ENCODE data around the gene KNSTRN. TPM values are rescaled to one million over a fixed set of nuclear protein-coding genes. Genes with fewer than 3 reads are reported as not detected.

KNSTRN gene
- total and polyA plus RNA-seq, 2 of the 8 experiments (the other 6 are each of a cell fraction or from before 2014, with no cell fraction given): 25.1 to 79.4 TPM

- no peak for TF ChIP-seq USF2 (IDR thresholded peaks at IDR 0.05; ENCODE audit: low read length)
- no peak for TF ChIP-seq HDAC6 (IDR thresholded peaks at IDR 0.05; ENCODE audit: low read depth, low read length)
Observed at GRCh38 chr15:40343512-40343911, 39.0 kb upstream of the KNSTRN start (continued).

All from H1 (cell line).